GM12875 (cell line): ENCODE data around the gene ECHDC1.
"Not testable (repeated sequence)": the region's sequence is repeated elsewhere in the genome, so short reads cannot be mapped to it uniquely, and the experiment has no call there.

Source experiments
- H3K4me3 ChIP-seq: one replicate; pipeline ENCODE4 v1.5.1; 2011; ENCODE audit warnings: low read depth, low read length, control low read depth
- CTCF ChIP-seq: IDR thresholded peaks from 2 replicates; pipeline ENCODE4 v1.5.1; 2011; ENCODE audit warnings: low read depth, mild to moderate bottlenecking, control low read depth, inconsistent platforms, low read length, moderate library complexity, borderline replicate concordance; ENCODE audit not compliant: insufficient read depth

ECHDC1 gene

GRCh38 chr6:127341471-127342202 lies 1.8 kb downstream of the ECHDC1 start:
- peak overlapping the region; percentile 73 for H3K4me3 ChIP-seq
- TF ChIP-seq CTCF: no peak

- TF ChIP-seq CTCF: no peak
- H3K4me3 ChIP-seq: no peak overlapping the region
Measured at GRCh38 chr6:127340171-127340570, 3.2 kb downstream of the ECHDC1 start.

- no peak overlapping the region for H3K4me3 ChIP-seq
- no peak for TF ChIP-seq CTCF
Measured at GRCh38 chr6:127338936-127339335, 4.5 kb downstream of the ECHDC1 start.

- H3K4me3 ChIP-seq: no peak overlapping the region
- TF ChIP-seq CTCF: no peak
Measured at GRCh38 chr6:127332383-127332961, 10.9 kb downstream of the ECHDC1 start.

- H3K4me3 ChIP-seq: not testable (repeated sequence)
Measured at GRCh38 chr6:127331256-127331655, 12.2 kb downstream of the ECHDC1 start.

- H3K4me3 ChIP-seq: no peak overlapping the region
- TF ChIP-seq CTCF: no peak
Measured at GRCh38 chr6:127328043-127328609, 15.3 kb downstream of the ECHDC1 start.

- no peak for TF ChIP-seq CTCF
- H3K4me3 ChIP-seq: no peak overlapping the region
Measured at GRCh38 chr6:127319686-127320085, 23.7 kb downstream of the ECHDC1 start.
